COLO829 (cell line): ENCODE results near the gene BUD23.
"Not testable (repeated sequence)": the region's sequence is repeated elsewhere in the genome, so short reads cannot be mapped to it uniquely, and the experiment has no call there.

ENCODE experiments used
- DNase-seq: peaks from one replicate; pipeline ENCODE4 v3.0.0; 2012; ENCODE audit warnings: low spot score

Gene BUD23

DNA sequence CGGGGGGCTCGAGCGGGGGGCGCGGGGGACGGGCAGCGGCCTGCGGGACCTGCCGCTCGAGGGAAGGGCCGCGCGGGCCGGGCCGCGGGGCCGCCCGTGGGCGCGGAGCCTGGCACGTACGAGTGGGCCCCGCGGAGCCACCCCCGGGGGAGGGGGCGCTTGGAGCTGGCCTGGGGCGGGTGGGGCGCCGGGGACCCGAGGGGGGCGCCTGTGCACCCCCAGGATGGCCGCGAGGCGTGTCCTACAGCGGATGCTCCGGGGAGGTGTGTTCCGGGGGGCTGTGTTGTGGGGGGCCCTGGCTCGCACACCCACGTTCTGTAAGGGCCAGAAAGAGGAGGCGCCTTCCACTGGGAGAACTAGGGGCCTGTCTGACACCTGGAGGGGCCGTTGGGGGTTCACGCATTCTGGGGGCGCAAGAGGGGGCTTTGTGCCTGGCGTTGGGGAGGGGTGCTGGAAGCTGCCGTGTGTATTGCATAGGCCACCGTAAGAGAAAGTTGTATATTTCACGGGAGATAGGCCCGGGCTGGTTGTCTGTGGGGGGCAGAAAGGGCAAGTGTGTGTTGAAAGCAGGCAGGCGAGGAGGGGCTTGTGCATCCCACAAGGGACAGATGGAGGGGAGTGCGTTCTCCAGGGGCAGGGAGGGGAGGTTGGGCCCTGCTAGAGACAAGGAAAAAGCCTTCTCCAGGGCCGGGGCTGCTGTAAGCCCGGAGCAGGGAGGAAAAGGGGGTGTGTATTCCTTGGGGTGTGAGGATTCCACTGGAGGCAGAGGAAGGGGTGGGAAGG lies 15.1 kb upstream of the BUD23 start:
- no peak for DNase-seq

DNA sequence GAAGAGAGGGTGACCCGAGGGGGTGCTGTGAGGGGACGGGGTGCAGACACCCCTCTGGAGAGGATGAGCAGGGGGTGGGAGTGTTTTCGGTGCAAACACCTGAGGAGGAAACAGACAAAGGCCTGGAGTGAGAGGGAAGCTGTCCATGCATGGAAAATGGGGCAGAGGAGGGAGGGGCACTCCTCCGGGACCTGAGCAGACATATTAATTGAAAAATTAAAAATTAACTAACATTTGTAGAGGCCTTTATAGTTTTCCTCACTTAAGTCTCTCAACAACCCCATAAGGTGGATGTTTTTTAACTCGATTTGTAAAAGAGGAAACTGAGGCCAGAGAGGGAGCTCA lies 14.5 kb upstream of the BUD23 start:
- DNase-seq: no peak

DNA sequence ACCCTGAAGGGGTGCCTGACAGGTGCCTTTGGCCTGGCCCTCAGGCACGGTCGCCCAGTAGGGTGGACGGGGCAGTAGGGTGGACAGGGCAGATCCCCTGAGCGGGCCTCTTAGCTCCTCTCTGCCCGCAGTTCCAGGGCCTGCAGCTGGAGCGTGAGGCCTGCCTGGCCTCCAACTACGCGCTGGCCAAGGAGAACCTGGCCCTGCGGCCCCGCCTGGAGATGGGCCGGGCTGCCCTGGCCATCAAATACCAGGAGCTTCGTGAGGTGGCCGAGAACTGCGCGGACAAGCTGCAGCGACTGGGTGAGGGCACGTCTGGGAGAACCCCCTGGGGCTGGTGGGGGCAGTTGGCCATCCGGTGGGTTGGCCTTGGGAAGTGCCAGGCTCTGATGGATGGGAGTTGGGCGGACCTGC lies 14.1 kb upstream of the BUD23 start:
- DNase-seq: no peak

DNA sequence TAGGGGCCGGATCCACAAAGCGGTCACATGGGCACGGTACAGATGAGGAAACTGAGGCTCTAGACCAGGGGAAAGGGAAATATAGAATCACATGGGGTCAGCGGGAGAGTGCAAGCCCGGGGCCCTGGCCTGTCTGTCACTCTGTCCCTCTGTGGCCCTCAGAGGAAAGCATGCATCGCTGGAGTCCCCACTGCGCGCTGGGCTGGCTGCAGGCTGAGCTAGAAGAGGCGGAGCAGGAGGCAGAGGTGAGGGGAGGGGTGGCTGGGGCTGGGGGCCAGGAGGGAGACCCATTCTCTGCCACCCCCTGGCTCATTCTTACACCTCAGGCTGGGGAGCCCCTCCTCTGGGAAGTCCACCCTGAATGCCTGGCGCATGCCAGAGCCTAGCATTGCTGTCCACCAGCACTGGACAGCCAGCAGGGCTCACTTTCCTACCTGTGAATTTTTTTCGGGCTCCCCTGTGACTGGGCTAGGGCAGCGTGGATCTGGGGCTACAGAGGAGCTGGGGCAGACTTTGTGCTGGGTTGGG lies 13.5 kb upstream of the BUD23 start:
- no peak for DNase-seq

DNA sequence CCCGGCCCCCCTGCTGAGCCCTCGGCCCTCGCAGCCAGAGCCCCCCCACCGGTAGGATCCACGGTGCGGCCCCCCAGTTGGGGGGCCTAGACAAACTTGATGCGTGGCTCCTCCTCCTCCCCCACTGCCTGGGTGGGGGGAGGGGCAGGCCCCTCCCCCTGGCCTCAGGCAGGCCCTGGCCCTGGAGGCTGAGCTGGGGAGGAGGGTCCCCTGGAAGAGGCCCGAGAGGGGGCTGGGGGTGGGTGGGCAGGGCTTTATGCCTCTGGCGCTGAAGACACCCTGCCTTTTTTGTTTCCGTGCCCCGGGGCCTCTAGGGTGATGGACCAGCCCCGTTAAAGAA lies 12.1 kb upstream of the BUD23 start:
- DNase-seq: no peak

DNA sequence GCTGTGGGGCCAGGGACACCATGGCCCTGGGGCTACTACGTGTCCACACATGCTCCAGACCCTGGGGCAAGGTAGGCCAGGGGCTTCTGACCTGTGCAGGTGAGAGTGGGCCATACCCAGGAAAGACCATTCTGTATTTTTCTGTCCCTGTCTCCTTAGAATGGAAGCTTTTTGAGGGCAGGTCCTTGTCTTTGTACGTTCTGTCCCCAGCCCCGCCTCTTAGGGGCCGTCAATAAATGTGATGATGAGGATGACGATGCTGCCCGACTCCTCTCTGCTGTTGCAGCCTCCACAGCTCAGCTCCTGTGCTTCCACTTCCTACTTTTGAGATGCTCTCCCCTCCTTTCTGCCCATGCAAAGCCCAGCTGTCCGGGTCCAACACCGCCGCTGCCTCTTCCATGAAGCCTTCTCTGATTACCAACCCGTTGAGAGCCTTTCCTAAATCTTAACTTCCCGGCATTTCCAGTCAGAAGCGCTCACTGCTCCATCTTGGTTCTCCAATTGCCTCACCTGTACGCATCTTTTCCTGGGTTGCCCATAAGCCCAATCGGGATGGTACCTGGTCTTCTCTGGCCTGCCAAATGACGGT lies 11.4 kb upstream of the BUD23 start:
- no peak for DNase-seq

DNA sequence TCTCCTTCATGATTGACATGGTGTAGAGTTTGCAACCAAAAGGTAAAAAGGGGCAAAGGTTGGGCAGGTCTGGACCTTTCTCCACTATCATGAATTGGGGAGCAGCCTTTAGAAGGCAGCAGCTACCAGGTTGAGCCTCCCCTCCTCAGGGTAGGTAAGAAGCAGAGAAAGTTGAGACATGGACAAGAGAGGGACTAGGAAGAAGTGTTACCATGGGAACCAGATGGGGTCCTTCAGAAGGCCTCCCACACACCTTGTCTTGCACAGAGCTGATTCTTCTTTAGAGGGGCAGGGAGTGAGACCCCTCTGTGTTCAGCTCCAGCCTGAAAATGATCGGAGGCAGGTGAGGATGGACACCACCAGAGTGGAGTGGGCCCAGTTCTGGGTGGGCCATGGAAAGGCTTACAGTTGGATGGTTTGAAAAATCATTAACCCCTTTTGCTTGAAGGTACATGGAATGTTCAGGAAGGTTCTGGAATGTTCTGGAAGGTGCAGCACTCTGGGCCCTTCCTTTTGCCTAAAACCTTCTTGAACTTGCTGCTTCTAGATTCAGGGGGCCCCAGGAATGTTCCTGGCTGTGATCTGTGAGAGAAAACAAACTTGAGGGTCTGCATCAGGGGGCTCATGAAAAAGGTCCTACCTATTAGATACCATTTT lies 8.8 kb upstream of the BUD23 start:
- no peak for DNase-seq

DNA sequence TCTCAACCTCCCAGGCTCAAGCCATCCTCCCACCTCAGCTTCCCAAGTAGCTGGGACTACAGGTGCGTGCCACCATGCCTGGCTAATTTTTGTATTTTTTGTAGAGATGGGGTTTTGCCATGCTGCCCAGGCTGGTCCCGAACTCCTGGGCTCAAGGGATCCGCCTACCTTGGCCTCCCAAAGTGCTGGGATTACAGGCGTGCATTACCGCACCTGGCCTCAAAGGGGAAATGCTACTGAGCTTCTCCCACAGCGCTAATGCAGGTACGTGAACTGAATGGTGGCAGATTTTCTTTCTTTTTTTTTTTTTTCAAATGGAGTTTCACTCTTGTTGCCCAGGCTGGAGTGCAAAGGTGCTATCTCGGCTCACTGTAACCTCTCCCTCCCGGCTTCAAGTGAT lies 7.3 kb upstream of the BUD23 start:
- not testable (repeated sequence) for DNase-seq

DNA sequence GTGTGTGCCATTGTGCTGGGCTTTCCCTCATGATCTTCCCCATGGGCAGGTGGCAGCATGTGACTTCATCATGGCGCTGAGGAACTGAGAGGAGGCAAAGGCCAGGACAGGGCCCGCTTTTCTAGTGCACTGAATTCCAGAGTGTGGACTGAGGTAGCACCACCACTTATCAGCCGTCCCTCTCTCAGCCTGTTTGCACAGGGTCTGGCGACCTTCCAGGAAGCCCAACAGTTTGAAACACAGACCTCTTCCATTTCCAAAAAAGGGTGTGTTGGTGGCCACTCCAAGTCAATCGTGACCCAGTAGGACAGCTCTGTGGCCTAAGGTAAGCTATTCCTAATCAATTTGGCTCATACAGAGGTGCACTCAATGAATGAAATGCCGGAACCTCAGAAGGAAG lies 4.5 kb upstream of the BUD23 start:
- no peak for DNase-seq

DNA sequence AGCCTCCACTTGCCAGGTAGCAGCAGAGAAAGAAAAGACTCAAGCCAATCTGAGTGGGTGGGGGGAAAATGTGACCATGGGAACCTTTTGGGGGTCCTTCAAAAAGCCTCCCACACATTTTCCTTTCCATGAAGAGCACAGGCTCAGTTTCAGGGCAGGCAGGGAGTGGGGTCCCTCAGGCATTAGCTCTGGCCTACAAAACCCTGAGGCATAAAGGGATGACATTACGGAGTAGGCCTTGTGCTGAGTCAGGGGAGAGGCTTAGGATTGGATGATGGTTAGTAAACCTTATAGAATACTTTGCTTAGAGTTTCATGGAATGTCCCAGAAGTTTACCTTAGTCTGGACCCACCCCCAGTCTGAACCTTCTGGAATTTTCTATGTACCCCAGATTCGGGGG lies 3.7 kb upstream of the BUD23 start:
- no peak for DNase-seq

DNA sequence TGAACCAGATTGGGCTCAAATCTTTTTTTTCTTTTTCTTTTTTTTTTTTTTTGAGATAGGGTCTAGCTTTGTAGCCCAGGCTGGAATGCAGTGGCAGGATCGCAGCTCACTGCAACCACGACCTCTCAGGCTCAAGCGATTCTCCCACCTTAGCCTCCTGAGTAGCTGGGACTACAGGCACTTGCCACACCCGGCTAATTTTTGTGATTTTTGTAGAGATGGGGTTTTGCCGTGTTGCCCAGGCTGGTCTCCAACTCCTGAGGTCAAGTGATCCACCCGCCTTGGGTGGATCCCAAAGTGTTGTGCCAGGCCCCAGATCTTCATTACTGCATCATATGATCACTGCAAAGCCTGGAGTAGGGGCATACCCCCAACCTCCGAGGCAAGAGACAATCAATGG lies 2.9 kb upstream of the BUD23 start:
- DNase-seq: no peak

DNA sequence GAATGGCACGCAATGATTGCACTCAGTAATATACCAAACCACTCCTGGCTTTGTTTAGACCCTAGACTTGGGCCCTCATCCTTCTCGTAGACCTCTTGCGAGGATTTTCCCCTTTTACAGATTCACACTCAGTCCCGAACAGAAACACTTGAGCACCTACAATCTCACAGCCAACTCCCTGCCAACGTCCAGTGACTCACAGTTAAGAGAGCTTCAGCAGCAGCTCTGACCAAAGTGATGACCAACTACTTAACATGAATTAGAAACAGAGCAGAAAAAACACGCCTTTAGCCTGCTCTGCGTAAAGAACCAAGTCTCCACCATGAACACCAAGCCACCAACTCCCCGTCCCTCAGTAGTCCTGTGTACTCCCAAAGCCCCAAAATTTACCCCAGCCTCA lies 2.4 kb upstream of the BUD23 start:
- DNase-seq: no peak

DNA sequence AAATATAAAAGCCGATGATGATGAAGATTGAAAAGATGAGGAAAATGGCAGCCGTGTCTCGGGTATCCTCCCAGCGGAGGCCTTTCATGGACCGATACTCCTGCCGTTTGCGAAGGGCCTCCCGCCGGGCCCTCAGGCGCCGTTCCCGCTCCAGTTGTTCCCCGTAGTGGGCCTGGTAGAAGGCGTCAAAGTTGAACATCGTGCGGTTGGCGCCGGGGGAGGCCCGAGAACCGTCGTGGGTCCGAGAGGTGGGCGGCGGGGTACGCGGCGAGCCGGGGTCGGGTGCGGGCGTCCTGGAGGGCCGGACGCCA lies 697 bp upstream of the BUD23 start:
- DNase-seq: no peak

DNA sequence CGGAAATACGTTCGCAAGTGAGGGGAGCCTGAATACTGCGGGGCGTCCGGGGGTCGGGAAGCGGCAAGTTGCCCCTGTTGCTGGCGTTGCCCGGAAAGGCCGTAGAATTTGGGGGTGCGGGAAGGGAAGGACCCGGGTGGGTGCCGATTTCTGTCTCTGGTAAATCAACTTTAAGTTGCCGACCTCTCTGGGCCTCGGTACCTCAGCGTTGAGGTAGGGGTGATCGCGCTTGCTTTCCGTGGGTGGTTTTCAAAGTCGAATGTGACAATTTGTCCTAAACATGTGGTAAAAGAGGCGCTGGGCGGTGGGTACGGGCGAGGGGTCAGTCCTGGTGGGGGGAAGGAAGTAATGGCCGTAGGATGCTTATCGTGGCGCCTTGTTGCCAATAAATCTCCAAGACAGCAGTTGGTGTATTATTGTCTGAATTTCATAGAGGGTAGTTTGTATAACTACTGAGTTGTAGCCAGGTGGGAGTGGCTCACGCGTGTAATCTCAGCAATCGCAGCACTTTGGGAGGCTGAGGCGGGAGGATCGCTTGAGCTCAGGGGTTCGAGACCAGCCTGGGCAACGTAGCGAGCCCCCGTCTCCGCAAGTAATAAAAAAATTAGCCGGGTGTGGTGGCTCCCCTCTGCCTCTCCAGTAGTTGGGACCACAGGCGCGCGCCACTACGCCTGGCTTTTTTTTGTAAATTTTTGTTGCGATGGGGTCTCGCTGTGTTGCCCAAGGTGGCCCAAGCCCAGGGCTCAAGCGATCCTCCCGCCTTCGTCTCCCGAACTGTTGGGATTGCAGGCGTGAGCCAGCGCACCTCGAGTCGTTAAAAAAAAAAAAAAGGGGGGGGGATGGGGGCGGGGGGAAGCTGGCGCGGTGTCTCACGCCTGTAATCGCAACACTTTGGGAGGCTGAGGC lies 644 bp downstream of the BUD23 start:
- DNase-seq: no peak

DNA sequence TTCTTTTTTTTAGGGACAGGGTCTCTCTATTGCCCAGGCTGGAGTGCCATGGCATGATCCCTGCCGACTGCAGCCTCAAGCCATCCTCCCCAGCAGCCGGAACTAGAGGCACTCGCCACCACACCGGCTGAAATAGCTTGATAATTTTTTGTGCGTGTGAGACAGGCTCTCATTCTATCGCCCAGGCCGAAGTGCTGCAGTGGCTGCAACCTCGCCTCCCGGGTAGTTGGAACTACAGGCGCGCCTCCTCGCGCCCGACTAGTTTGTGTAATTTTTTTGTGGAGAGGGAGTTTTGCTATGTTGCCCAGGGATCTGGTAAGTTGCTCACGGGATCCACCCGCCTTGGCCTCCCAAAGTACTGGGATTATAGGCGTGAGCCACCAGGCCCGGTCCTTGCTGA lies 1.9 kb downstream of the BUD23 start:
- no peak for DNase-seq

DNA sequence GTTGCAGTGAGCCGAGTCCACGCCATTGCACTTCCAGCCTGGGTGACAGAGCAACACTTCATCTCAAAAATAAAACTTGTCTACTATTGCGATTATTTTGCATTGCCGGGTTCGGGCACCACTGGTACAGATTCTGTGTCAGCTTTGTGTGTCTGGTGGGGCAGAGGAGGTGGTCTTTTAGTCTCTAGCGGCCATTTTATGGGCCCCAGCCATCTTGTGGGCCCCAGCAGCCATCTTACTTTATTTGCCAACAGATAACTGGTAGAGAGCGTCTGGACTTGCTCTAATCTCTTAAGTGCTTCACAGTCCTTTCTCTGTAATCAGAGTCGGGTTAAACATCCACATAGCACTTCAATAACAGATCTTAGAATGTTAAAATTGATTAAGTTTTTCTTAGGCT lies 4.9 kb downstream of the BUD23 start:
- no peak for DNase-seq

DNA sequence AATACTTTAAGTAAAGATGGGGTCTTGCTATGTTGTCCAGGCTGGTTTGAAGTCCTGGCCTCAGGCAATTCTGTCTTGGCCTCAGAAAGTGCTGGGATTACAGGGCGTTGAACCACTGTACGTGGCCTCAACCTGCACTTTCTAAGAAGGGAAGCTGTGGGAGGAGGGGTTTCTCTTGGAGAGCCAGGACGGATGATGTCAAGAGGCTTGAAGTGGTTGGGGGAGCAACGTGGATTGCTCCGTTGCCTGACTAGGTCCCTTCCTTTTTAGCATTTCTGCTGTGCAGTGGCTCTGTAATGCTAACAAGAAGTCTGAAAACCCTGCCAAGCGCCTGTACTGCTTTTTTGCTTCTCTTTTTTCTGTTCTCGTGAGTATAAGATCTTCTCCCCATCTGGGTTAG lies 7.2 kb downstream of the BUD23 start:
- no peak for DNase-seq

DNA sequence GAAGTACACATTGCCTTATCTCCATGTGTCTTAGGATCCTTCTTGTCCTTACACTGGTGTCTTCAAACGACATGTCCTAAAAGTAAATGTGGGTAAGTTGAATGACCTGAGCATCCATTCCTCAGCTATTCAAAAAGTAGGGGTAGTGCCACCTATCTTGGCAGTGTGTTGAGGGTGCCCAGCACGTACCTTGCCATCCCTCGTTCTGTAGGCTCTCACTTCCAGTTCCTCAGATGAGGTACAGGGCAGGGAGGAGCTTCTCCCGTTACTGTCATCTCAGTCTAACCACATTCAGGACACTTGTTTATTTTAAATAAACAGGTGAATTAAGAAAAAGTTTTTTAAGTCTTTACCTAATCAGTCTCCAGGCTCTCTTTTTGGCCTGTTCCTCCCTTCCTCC lies 13.0 kb downstream of the BUD23 start:
- no peak for DNase-seq

DNA sequence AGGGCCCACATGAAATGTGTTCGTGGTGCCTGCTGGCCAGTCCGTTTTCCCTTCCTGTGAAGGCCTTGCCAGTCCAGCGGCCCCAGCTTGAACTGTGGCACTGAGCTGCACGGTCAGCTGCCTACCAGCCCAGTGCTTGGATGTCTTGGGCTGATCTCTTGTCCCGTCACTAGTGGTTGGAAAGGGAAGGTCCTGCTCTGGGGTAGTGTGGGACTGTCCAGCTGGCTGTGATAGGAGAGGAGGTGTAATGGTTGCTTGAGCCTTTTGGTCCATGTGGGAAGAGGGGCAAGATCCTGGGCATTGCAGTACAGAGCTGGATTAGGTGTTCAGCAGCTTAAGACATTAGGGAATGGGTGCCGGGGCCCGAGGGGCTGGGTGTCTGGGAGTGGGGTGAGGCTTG lies 15.0 kb downstream of the BUD23 start:
- DNase-seq: no peak

DNA sequence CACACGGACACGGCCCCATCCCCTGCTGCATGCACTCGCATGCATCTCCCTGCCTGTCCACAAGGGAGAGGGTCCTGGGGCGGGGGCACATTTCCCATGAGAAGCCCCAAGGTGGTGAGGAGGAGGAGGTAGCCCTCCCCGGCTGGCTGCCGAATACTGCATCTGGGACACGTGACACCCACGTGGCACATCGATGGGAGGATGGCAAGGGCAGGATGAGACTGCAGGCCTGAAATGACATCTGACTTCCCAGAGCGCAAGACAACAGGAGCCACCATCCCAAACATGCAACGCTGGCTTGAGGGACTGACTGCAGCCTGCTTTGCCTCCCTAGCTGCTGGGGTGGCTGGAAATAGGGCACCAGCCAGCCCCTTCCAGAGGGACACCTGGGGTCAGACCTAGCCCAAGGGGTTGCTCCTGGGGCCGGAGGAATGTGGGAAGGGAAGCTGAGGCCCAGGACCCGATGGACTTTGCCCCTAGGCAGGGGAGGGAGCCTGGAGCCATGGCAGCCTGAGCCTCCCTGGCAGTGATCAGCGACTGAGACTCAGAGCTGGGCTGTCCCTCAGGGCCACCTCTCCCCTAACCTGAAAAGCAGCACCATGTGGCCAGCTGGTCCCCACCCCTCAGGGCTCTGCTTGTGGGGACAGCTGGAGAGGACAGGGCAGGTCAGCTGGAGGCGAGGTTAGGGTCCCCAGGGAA lies 16.1 kb downstream of the BUD23 start:
- no peak for DNase-seq

DNA sequence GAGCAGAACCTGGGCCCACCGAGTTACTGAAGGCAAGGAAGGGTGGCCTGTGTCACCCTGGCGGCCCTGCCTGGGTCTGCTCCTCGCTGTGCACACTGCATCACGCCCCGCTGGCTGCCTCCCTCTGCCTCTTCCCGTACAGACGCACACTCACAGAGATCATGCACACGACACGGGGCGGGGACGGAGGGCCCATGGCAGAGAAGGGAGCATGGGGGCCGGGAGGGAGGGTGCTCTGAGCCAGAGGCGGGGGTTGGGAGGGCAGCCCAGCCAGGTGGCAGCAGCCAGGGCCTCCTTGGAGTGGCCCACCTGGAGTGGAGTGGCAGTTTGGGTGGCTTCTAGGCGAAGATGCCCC lies 16.6 kb downstream of the BUD23 start:
- DNase-seq: no peak

DNA sequence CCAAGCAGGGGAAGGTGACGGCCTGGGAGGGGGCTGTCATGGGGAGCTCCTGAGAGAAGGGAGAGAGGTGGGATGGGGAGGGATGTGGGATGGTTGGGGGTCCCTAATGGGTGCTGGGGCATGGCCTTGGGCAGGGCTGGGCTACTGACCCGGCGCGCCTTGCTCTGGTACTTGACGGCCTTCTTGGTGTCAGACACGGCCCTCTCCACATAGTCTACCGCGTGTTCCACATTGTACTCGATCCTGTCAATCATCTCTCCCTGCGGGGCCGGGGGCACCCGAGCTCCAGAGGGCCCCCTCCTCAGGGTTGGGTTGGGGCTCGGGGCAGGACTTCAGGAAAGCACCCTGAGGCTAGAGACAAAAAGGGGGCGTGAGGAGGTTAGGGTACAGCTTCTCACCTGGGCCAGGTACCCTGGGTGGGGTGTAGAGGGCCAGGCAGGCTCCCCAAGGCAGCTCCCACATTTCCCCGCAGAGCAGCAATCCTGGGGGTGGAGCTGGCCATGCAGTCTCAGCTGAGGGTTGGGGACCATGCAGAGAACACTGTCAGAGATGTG lies 17.3 kb downstream of the BUD23 start:
- DNase-seq: no peak
